ENCODE data around the gene CCDC30. TPM values are rescaled to one million over a fixed set of nuclear protein-coding genes. Genes with fewer than 3 reads are reported as not detected.
"Not testable (repeated sequence)": the region's sequence is repeated elsewhere in the genome, so short reads cannot be mapped to it uniquely, and the experiment has no call there.

The CCDC30 gene
- total RNA-seq, 1 donor from 2014 or later: 4.1 TPM

- H3K36me3 Mint-ChIP-seq (ENCODE audit: unreplicated experiment): peaks cover 14% of the 10 kb centered on the region
These were observed 43.5 kb downstream of the CCDC30 start for GRCh38 chr1:42506576-42506975.

DNA sequence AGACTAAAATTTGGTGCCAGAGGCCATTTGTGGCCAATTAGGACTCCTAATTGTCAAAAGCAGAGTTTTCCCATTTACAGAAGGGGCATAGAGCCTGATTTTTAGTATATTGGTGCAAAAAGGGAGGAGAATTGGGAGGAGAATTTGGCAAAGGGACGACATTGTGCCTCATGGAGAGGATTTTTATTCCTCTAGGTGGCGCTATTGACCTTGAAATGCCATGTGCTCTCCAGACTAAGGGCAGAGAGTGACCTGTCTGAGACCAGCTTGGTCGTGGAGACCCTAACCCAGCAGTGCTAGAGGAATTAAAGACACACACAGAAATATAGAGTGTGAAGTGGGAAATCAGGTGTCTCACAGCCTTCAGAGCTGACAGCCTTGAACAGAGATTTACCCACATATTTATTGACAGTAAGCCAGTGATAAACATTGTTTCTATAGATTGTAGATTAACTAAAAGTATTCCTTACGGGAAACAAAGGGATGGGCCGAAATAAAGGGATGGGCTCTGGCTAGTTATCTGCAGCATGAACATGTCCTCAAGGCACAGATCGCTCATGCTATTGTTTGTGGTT, 48.6 kb downstream of the CCDC30 start:
- not testable (repeated sequence) for H3K36me3 Mint-ChIP-seq (ENCODE audit: unreplicated experiment); H3K4me3 Mint-ChIP-seq (ENCODE audit: unreplicated experiment)

More at GRCh38 chr1:42506576-42506975, 43.5 kb downstream of the CCDC30 start:
- Mint-ChIP-seq H3K4me3 (ENCODE audit: unreplicated experiment) (no peak overlapping the region), H3K27ac (ENCODE audit: unreplicated experiment) (no peak overlapping the region), H3K27me3 (ENCODE audit: unreplicated experiment) (no peaks in the 10 kb centered on the region), H3K9me3 (ENCODE audit: unreplicated experiment) (peaks cover 33% of the 10 kb centered on the region), H3K4me1 (ENCODE audit: unreplicated experiment) (no peaks in the 10 kb centered on the region)
- TF ChIP-seq CTCF (IDR thresholded peaks at IDR 0.05): no peak
- no peak for DNase-seq (ENCODE audit: extremely low spot score, unreplicated experiment)

DNA sequence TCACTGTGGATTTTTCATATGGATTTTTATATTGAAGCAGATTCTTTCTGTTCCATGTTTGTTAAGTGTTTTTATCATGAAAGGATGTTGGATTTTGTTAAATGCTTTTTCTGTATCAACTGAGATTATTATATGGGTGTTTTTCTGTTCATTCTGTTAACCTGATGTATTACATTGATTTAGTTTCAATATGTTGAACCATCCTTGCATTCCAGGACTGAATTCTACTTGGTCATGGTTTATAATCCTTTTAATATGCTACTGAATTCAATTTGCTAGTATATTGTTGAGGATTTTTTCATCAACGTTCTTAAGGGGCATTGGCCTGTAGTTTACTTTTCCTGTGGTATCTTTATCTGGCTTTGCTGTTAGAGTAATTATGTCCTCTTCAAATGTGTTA, 55.8 kb downstream of the CCDC30 start:
- no peak for TF ChIP-seq CTCF (IDR thresholded peaks at IDR 0.05)
- Mint-ChIP-seq H3K27me3 (ENCODE audit: unreplicated experiment) (peaks cover 4% of the 10 kb centered on the region), H3K4me3 (ENCODE audit: unreplicated experiment) (no peak overlapping the region), H3K4me1 (ENCODE audit: unreplicated experiment) (no peaks in the 10 kb centered on the region), H3K36me3 (ENCODE audit: unreplicated experiment) (peaks cover 8% of the 10 kb centered on the region), H3K9me3 (ENCODE audit: unreplicated experiment) (peaks cover 41% of the 10 kb centered on the region), H3K27ac (ENCODE audit: unreplicated experiment) (no peak overlapping the region)
- no peak for DNase-seq (ENCODE audit: extremely low spot score, unreplicated experiment)

More for the DNA sequence above, 48.6 kb downstream of the CCDC30 start:
- peaks cover 20% of the 10 kb centered on the region for H3K9me3 Mint-ChIP-seq (ENCODE audit: unreplicated experiment)
- DNase-seq (ENCODE audit: extremely low spot score, unreplicated experiment); H3K27me3 Mint-ChIP-seq (ENCODE audit: unreplicated experiment); H3K27ac Mint-ChIP-seq (ENCODE audit: unreplicated experiment); H3K4me1 Mint-ChIP-seq (ENCODE audit: unreplicated experiment): not testable (repeated sequence)

DNA sequence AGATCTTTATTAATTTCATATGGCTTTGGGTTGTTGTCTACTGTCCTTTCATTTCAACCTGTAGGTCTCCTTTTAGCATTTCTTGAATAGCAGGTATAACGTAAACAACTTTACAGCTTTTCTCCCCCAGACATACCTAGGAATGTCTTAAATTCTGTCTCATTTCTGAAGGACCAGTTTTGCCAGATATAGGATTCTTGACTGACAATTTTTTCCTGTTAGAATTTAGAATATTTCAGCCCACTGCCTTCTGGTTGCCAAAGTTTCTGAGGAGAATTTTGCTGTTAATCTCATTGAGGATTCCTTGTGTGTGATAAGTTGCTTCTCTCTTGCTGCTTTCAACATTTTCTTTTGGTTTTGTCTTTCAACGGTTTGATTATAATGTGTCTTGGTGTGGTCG, 60.1 kb downstream of the CCDC30 start:
- Mint-ChIP-seq H3K36me3 (ENCODE audit: unreplicated experiment) (peaks cover 8% of the 10 kb centered on the region), H3K4me1 (ENCODE audit: unreplicated experiment) (no peaks in the 10 kb centered on the region), H3K9me3 (ENCODE audit: unreplicated experiment) (peaks cover 31% of the 10 kb centered on the region), H3K4me3 (ENCODE audit: unreplicated experiment) (no peak overlapping the region), H3K27ac (ENCODE audit: unreplicated experiment) (no peak overlapping the region), H3K27me3 (ENCODE audit: unreplicated experiment) (peaks cover 28% of the 10 kb centered on the region)
- no peak for TF ChIP-seq CTCF (IDR thresholded peaks at IDR 0.05)
- no peak for DNase-seq (ENCODE audit: extremely low spot score, unreplicated experiment)

DNA sequence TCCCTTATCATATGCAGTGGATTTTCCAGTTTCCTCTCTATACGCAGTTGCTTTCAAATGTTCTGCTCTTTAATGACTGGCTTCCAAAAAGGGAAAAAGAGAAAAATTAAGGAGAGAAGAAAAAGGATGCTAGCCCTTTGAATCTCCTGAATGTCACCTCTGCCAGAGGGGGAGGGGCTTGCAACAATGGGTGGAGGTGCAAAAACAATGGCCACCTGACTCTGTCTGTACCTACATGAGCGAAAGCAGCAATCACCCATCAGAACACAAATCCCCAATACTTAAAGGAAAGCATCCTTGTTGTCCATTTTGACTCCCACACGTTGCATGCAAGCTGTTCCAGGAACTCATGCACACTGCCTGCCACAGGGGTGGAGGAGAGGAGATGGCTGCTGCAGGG, 61.2 kb downstream of the CCDC30 start:
- no peak overlapping the region for H3K27ac Mint-ChIP-seq (ENCODE audit: unreplicated experiment)
- H3K4me1 Mint-ChIP-seq (ENCODE audit: unreplicated experiment): no peaks in the 10 kb centered on the region
- H3K27me3 Mint-ChIP-seq (ENCODE audit: unreplicated experiment): peaks cover 28% of the 10 kb centered on the region

More for the DNA sequence above, 61.2 kb downstream of the CCDC30 start:
- Mint-ChIP-seq H3K4me3 (ENCODE audit: unreplicated experiment) (no peak overlapping the region), H3K36me3 (ENCODE audit: unreplicated experiment) (peaks cover 8% of the 10 kb centered on the region), H3K9me3 (ENCODE audit: unreplicated experiment) (peaks cover 22% of the 10 kb centered on the region)
- DNase-seq (ENCODE audit: extremely low spot score, unreplicated experiment): no peak
- no peak for TF ChIP-seq CTCF (IDR thresholded peaks at IDR 0.05)

Data from osteocyte (in vitro differentiated cells).